CD14-positive monocyte (primary cell): Measurements from ENCODE around the gene PCDHGA8. TPM values are rescaled to one million over a fixed set of nuclear protein-coding genes. Genes with fewer than 3 reads are reported as not detected.

Experiments used
- DNase-seq, 3 donors: peaks; one replicate each; pipeline ENCODE4 v3.0.0-alpha.2; 2011 to 2022
- H2AFZ ChIP-seq: 2 replicates; pipeline ENCODE4 v1.6.0; 2012; ENCODE audit warnings: mild to moderate bottlenecking, low read depth, low read length, inconsistent platforms; ENCODE audit not compliant: insufficient read depth, poor library complexity, severe bottlenecking
- H3K27ac ChIP-seq, 2 donors: 1 replicate in 1 of 2; 2 replicates in 1 of 2; pipeline ENCODE4 v1.5.1; 2012 to 2013; ENCODE audit warnings: low read length in 2 of 2, control low read depth in 1 of 2, inconsistent platforms in 1 of 2, low read depth in 1 of 2, mild to moderate bottlenecking in 1 of 2
- H3K27me3 ChIP-seq, 2 donors: one replicate each; pipeline versions ENCODE4 v1.6.0 to v1.6.1; 2011 to 2013; ENCODE audit warnings: low read length in 2 of 2; ENCODE audit not compliant: control insufficient read depth in 2 of 2, insufficient read depth in 2 of 2
- H3K36me3 ChIP-seq, 2 donors: replicated peaks in 1 of 2; 1 replicate in 1 of 2; 2 replicates in 1 of 2; pipeline versions ENCODE4 v1.5.1 to v1.6.1; 2012 to 2013; ENCODE audit warnings: low read length in 2 of 2, control low read depth in 1 of 2, inconsistent platforms in 1 of 2, mild to moderate bottlenecking in 1 of 2; ENCODE audit not compliant: insufficient read depth in 2 of 2, control insufficient read depth in 1 of 2
- H3K4me1 ChIP-seq, 2 donors: 1 replicate in 1 of 2; 2 replicates in 1 of 2; pipeline versions ENCODE4 v1.5.1 to v1.6.1; 2012 to 2013; ENCODE audit warnings: low read length in 2 of 2, control low read depth in 1 of 2, inconsistent platforms in 1 of 2, mild to moderate bottlenecking in 1 of 2, moderate library complexity in 1 of 2; ENCODE audit not compliant: insufficient read depth in 2 of 2, control insufficient read depth in 1 of 2
- H3K4me2 ChIP-seq: replicated peaks from 2 replicates; pipeline ENCODE3; 2012; ENCODE audit warnings: low read length, moderate library complexity, mild to moderate bottlenecking; ENCODE audit not compliant: poor library complexity, severe bottlenecking; ENCODE audit errors: extremely low read depth
- H3K4me3 ChIP-seq, 3 experiments: fragments of 200-600 bp in 1 of 3; sonication (generic) in 1 of 3; replicated peaks in 1 of 3; 1 replicate in 2 of 3; 2 replicates in 1 of 3; pipeline ENCODE4 v1.5.1; 2011 to 2013; ENCODE audit warnings: low read length in 3 of 3, mild to moderate bottlenecking in 3 of 3, control low read depth in 2 of 3, low read depth in 2 of 3, inconsistent platforms in 1 of 3, moderate library complexity in 1 of 3
- H3K79me2 ChIP-seq: 2 replicates; pipeline ENCODE4 v1.6.0; 2012; ENCODE audit warnings: mild to moderate bottlenecking, control low read depth, inconsistent platforms, low read length, moderate library complexity; ENCODE audit not compliant: insufficient read depth
- H3K9ac ChIP-seq: 2 replicates; pipeline ENCODE4 v1.6.0; 2017; ENCODE audit warnings: low read length, mild to moderate bottlenecking; ENCODE audit not compliant: insufficient read depth, poor library complexity, severe bottlenecking
- H3K9me3 ChIP-seq, 2 donors: replicated peaks in 1 of 2; 1 replicate in 1 of 2; 2 replicates in 1 of 2; pipeline versions ENCODE4 v1.5.1 to v1.6.1; 2012 to 2013; ENCODE audit warnings: low read length in 2 of 2, control low read depth in 1 of 2; ENCODE audit not compliant: control insufficient read depth in 1 of 2, insufficient read depth in 1 of 2
- H4K20me1 ChIP-seq: 2 replicates; pipeline ENCODE4 v1.6.0; 2012; ENCODE audit warnings: mild to moderate bottlenecking, low read length, control low read depth, moderate library complexity; ENCODE audit not compliant: insufficient read depth
- H3K27ac Mint-ChIP-seq, 7 donors: one replicate each; pipeline ENCODE4 v1.8.0; 2020; ENCODE audit warnings: mild to moderate bottlenecking in 7 of 7, mixed read lengths in 7 of 7, moderate library complexity in 6 of 7, inconsistent platforms in 2 of 7
- H3K27me3 Mint-ChIP-seq, 3 donors: one replicate each; pipeline ENCODE4 v1.8.0; 2021 to 2022; ENCODE audit warnings: low read depth in 3 of 3, mild to moderate bottlenecking in 3 of 3, mixed read lengths in 3 of 3, moderate library complexity in 3 of 3, inconsistent platforms in 1 of 3
- H3K36me3 Mint-ChIP-seq, 2 donors: one replicate each; pipeline ENCODE4 v1.8.0; 2020; ENCODE audit warnings: mixed read lengths in 2 of 2, inconsistent platforms in 1 of 2, mild to moderate bottlenecking in 1 of 2
- H3K4me1 Mint-ChIP-seq: one replicate; pipeline ENCODE4 v1.8.0; 2020; ENCODE audit warnings: mild to moderate bottlenecking, mixed read lengths
- H3K4me3 Mint-ChIP-seq, 2 donors: one replicate each; pipeline ENCODE4 v1.8.0; 2020; ENCODE audit warnings: mild to moderate bottlenecking in 2 of 2, mixed read lengths in 2 of 2, moderate library complexity in 1 of 2
- H3K9me3 Mint-ChIP-seq, 7 donors: one replicate each; pipeline ENCODE4 v1.8.0; 2020 to 2022; ENCODE audit warnings: mixed read lengths in 7 of 7, mild to moderate bottlenecking in 6 of 7, moderate library complexity in 6 of 7, inconsistent platforms in 2 of 7
- WGBS: methylation state at CpG from one replicate; pipeline ENCODE4 v1.1.5; 2013; ENCODE audit warnings: missing lambda C conversion rate; ENCODE audit not compliant: insufficient coverage; 5-methylcytosine and 5-hydroxymethylcytosine counted together
- intact Hi-C, 2 donors: fragments of 100-400 bp; cut with micrococcal nuclease; formaldehyde crosslinking; loops; one replicate each; pipeline versions ENCODE4 v1.15.0 to v1.15.1; 2023
- polyA minus RNA-seq: library from RNA; depleted of rRNA, polyadenylated mRNA; stranded (reverse); fragments of >200 nt; gene quantifications from 2 replicates; pipeline ENCODE4 v1.2.3, GENCODE V29; 2012
- polyA plus RNA-seq, 3 donors: library from polyadenylated mRNA; depleted of rRNA in 1 of 3; unstranded in 2 of 3; stranded (reverse) in 1 of 3; fragments of 300-500 nt in 2 of 3; fragments of >200 nt in 1 of 3; fragmentation: Illumina TruSeq in 2 of 3; gene quantifications; 1 replicate in 2 of 3; 2 replicates in 1 of 3; pipeline ENCODE4 v1.2.3, GENCODE V29; 2012 to 2021
- total RNA-seq, 12 experiments: library from RNA in 1 of 12; stranded (reverse) in 1 of 12; fragments of 120-200 nt in 1 of 12; gene quantifications; one replicate each; pipeline ENCODE4 v1.2.4 and lab custom pipeline; 2013 to 2026; ENCODE audit warnings: mixed read lengths in 6 of 12, inconsistent platforms in 1 of 12
- TF ChIP-seq, protein P1 (sequence below): fragments of 200-600 bp; IDR thresholded peaks from one replicate; pipeline ENCODE4 v1.8.0; 2022; ENCODE audit warnings: antibody characterized with exemption, mild to moderate bottlenecking

PCDHGA8 gene
- total RNA-seq (2013) = 0.02 TPM
- not detected for polyA plus RNA-seq
- polyA minus RNA-seq = not detected in 2 replicates
- 0 to 0.58 (median 0) reads per million in 11 experiments for total RNA-seq (lab: John Stamatoyannopoulos, UW)

DNA sequence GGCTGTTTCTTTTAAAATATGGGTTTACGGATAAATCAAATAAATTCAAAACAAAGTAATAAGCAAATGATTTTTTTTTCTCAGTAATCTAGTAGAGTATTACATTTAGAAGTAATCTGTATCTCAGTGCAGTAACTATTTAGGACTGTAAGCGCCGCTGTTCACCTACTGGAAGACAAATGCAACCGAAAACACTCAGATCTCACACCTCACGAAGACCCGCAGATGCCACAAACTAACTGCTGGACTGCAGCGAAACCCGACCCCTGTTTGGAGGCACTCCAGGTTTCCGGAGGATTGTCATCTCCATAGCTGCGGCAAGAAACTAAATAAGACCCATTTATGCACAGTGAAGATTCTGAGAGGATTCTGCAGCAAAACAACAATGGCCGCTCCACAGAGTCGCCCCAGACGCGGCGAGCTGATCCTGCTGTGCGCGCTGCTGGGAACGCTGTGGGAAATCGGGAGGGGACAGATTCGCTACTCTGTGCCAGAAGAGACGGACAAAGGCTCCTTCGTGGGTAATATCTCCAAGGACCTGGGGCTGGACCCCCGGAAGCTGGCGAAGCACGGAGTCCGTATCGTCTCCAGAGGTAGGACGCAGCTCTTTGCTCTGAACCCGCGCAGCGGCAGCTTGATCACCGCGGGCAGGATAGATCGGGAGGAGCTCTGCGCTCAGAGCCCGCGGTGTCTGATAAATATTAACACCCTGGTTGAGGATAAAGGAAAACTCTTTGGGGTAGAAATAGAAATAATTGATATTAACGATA lies at the start of gene PCDHGA8:
Gene PCDHGA8 (plus strand): TSS at position 205 of the 770 bp plus-strand sequence. CDS start 181 bp downstream, at position 386.
- peaks cover 53 to 97% of the 10 kb centered on the region in 2 donors for H3K27me3 ChIP-seq
- H3K4me3 ChIP-seq = no peak within 1 kb of the TSS
- DNase-seq = no peak
- no peak within 1 kb of the TSS for H3K9ac ChIP-seq
- intact Hi-C loops = no loop called here
- no peaks in the 10 kb centered on the region for H3K4me1 ChIP-seq
- H3K4me1 Mint-ChIP-seq = peaks cover 5% of the 10 kb centered on the region
- peaks cover 59 to 88% (median 84%) of the 10 kb centered on the region in 3 donors for H3K27me3 Mint-ChIP-seq
- no peaks in the 10 kb centered on the region for H3K36me3 ChIP-seq
- H3K4me2 ChIP-seq = no peak within 1 kb of the TSS
- H3K27ac ChIP-seq = no peak within 1 kb of the TSS
- no peak within 1 kb of the TSS for H3K27ac Mint-ChIP-seq
- 31% methylated on average over 23 of the region's 38 CpGs for WGBS
- no peaks in the 10 kb centered on the region for H3K79me2 ChIP-seq
- H3K4me3 Mint-ChIP-seq = peak within 1 kb of the TSS; percentile 42 to 69
- TF ChIP-seq, protein P1, sequence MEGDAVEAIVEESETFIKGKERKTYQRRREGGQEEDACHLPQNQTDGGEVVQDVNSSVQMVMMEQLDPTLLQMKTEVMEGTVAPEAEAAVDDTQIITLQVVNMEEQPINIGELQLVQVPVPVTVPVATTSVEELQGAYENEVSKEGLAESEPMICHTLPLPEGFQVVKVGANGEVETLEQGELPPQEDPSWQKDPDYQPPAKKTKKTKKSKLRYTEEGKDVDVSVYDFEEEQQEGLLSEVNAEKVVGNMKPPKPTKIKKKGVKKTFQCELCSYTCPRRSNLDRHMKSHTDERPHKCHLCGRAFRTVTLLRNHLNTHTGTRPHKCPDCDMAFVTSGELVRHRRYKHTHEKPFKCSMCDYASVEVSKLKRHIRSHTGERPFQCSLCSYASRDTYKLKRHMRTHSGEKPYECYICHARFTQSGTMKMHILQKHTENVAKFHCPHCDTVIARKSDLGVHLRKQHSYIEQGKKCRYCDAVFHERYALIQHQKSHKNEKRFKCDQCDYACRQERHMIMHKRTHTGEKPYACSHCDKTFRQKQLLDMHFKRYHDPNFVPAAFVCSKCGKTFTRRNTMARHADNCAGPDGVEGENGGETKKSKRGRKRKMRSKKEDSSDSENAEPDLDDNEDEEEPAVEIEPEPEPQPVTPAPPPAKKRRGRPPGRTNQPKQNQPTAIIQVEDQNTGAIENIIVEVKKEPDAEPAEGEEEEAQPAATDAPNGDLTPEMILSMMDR = peak; percentile 12
- H4K20me1 ChIP-seq = no peaks in the 10 kb centered on the region
- peaks cover 50 to 92% of the 10 kb centered on the region in 2 donors for H3K9me3 ChIP-seq
- H2AFZ ChIP-seq = no peak within 1 kb of the TSS
- H3K9me3 Mint-ChIP-seq = peaks cover 41 to 79% (median 64%) of the 10 kb centered on the region in 7 donors
- peaks cover 7 to 12% of the 10 kb centered on the region in 2 donors for H3K36me3 Mint-ChIP-seq

- H3K27ac ChIP-seq = no peak overlapping the region
- TF ChIP-seq, protein P1 = no peak
- intact Hi-C loops = no loop called here
- no peaks in the 10 kb centered on the region for H4K20me1 ChIP-seq
- no peak overlapping the region for H3K4me2 ChIP-seq
- Mint-ChIP-seq H3K9me3 (peaks cover 48 to 86% (median 80%) of the 10 kb centered on the region in 7 donors), H3K4me3 (no peak overlapping the region), H3K36me3 (peaks cover 4 to 11% of the 10 kb centered on the region in 2 donors), H3K27me3 (peaks cover 38 to 74% (median 64%) of the 10 kb centered on the region in 3 donors), H3K27ac (no peak overlapping the region), H3K4me1 (peaks cover 2% of the 10 kb centered on the region)
- no peaks in the 10 kb centered on the region for H3K79me2 ChIP-seq
- H3K4me3 ChIP-seq = no peak overlapping the region
- H3K9ac ChIP-seq = no peak overlapping the region
- DNase-seq = no peak
- peaks cover 8 to 60% of the 10 kb centered on the region in 2 donors for H3K27me3 ChIP-seq
- H3K36me3 ChIP-seq = no peaks in the 10 kb centered on the region
- peaks cover 53 to 79% of the 10 kb centered on the region in 2 donors for H3K9me3 ChIP-seq
- H3K4me1 ChIP-seq = no peaks in the 10 kb centered on the region
- no peak overlapping the region for H2AFZ ChIP-seq
- 40% methylated on average over 1 of the region's 1 CpG for WGBS
These were observed 49.7 kb upstream of the PCDHGA8 start for GRCh38 chr5:141342773-141343172.
